ENCODE measurements around the gene CRABP2. TPM values are rescaled to one million over a fixed set of nuclear protein-coding genes. Genes with fewer than 3 reads are reported as not detected.

The CRABP2 gene
- total RNA-seq, 1 donor from 2014 or later, result 606 TPM

DNA sequence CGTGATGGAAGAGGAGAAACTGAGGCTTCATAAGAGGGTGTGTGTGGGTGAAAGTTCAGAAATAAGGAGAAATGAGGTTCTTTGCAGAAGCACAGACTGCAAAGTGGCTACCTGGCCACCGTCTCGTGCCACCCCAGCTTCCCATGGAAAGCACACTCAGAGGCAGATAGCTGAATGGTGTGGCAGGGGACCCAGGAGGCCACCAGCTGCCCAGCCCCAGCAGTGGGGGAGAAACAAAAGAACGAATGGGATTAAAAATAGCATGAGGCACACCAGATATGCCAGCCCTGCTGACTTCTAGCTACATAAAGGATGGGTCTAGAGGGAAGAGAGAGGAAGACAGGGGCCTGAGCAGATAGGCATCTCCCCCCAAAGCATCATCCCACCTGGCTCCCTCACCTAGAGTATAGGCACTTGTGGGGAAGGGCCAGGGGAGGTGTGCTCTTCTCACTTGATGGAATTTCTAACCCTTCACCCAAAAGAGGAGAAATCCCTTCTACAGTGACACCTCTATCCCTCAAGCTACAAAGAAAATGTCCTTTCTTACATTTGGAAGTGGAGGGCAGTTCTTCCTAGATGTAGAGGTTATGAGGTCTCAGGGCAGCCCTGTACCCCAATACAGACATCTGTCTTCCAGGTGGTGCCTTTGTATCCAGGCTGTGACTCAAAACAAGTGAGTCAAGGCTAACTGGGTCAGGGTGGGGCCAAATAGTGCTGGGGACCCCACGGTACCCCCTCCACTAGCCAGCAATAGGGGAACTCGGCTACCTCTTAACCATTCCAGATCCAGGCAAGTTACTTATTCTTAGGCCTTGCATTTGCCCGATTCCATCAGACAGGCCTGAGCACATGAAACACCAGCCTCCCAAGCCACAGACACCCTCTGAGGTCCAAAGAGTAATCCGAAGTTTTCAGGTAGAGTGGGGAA is 42.6 kb upstream of the CRABP2 start:
- H3K4me3 Mint-ChIP-seq, result peak overlapping the region; percentile 94
- TF ChIP-seq, protein P1, sequence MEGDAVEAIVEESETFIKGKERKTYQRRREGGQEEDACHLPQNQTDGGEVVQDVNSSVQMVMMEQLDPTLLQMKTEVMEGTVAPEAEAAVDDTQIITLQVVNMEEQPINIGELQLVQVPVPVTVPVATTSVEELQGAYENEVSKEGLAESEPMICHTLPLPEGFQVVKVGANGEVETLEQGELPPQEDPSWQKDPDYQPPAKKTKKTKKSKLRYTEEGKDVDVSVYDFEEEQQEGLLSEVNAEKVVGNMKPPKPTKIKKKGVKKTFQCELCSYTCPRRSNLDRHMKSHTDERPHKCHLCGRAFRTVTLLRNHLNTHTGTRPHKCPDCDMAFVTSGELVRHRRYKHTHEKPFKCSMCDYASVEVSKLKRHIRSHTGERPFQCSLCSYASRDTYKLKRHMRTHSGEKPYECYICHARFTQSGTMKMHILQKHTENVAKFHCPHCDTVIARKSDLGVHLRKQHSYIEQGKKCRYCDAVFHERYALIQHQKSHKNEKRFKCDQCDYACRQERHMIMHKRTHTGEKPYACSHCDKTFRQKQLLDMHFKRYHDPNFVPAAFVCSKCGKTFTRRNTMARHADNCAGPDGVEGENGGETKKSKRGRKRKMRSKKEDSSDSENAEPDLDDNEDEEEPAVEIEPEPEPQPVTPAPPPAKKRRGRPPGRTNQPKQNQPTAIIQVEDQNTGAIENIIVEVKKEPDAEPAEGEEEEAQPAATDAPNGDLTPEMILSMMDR (conservative IDR thresholded peaks at IDR 0.05), result no peak
- H3K4me1 Mint-ChIP-seq, result peaks cover 62% of the 10 kb centered on the region
- no peak for DNase-seq (ENCODE audit: low read depth, low spot score)
- peaks cover 8% of the 10 kb centered on the region for H3K36me3 Mint-ChIP-seq (ENCODE audit: low read depth)
- no peaks in the 10 kb centered on the region for H3K27me3 Mint-ChIP-seq (ENCODE audit: low read depth)
- no peaks in the 10 kb centered on the region for H3K9me3 Mint-ChIP-seq
- H3K27ac Mint-ChIP-seq (ENCODE audit: unreplicated experiment), result peak overlapping the region; percentile 97

DNA sequence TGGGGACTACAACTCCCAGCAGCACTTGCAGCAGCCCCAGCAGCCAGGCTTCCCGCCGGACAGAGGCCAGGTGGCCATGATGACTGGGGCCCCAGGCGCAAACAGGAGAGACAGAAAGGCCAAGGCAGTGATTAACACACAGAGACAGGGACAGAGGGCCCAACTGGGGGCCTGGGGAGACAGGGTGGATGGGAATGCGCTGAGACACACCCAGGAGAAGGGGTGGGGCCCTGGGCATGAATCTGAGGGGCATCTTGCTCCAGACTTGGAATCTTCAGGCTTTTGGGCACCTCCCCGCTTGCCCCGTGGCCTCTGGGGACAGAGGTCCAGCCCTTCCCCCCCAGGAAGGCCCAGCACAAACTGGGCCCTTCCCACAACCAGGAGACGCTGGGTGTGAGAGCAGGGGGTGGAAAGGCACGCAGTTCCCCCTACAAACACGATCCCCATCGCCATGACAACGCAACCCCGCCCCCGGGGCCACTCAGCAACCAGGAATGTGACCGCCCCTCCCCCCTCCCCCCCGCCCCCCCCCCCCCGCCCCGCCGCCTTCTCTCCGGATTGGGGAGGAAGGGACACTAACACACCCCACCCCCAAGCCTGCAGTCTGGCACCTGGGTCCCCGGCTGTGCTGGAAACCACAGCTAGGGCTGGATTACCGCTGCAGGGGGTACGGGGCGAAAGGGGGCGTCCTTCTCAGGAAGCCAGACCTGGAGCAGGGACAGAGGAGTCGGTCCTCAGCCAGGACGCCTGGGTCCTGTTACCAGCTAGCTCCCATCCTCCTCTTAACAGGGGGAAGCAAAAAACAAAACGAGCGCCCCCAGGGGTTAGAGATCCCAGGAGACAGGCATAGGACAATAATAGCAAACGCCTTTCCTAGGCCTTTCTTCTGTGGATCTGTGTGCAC is 41.6 kb upstream of the CRABP2 start:
- H3K4me3 Mint-ChIP-seq, result peak overlapping the region; percentile 95
- H3K27ac Mint-ChIP-seq (ENCODE audit: unreplicated experiment), result peak overlapping the region; percentile 100
- DNase-seq (ENCODE audit: low read depth, low spot score), result peak; percentile 74
- peaks cover 8% of the 10 kb centered on the region for H3K36me3 Mint-ChIP-seq (ENCODE audit: low read depth)
- no peaks in the 10 kb centered on the region for H3K27me3 Mint-ChIP-seq (ENCODE audit: low read depth)
- TF ChIP-seq, protein P1 (conservative IDR thresholded peaks at IDR 0.05), result peak; percentile 46
- peaks cover 56% of the 10 kb centered on the region for H3K4me1 Mint-ChIP-seq
- H3K9me3 Mint-ChIP-seq, result no peaks in the 10 kb centered on the region

DNA sequence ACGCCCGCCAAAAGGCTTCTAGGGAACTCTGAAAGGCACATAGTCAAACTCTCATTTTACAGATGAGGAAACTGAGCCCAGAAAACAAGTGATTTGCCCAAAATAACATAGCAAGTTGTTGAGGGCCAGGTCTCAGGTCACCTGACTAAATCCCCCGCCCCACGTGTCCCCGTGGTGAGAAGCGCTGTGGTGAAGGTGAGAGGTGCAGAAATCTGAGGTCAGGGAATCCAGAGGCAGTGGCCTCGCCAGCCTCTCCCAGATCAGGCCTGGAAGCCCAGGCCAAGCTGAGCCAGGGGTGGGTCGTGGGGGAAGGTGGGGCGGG is 41.0 kb upstream of the CRABP2 start:
- Mint-ChIP-seq H3K36me3 (ENCODE audit: low read depth) (peaks cover 8% of the 10 kb centered on the region), H3K4me3 (peak overlapping the region; percentile 95), H3K27me3 (ENCODE audit: low read depth) (no peaks in the 10 kb centered on the region), H3K27ac (ENCODE audit: unreplicated experiment) (peak overlapping the region; percentile 100), H3K4me1 (peaks cover 60% of the 10 kb centered on the region), H3K9me3 (no peaks in the 10 kb centered on the region)
- no peak for DNase-seq (ENCODE audit: low read depth, low spot score)
- TF ChIP-seq, protein P1 (conservative IDR thresholded peaks at IDR 0.05), result no peak

DNA sequence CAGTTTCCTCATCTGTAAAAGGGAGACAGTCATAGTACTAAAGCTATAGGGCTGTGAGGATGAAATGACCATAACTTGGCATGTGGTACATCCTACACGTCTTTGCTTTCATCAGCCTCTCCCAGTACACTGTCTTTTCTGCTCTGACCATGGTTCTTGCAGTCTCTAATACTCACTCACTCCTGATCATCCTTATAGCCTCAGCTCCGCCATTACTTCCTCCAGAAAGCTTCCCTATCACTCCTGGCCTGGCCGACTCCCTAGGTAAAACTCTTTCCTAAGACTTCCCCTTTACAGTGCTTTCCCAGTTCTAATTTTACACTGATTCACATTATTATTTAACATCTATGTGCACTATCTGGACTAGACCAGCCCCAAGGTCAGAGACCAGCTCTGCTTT is 40.5 kb upstream of the CRABP2 start:
- peaks cover 65% of the 10 kb centered on the region for H3K4me1 Mint-ChIP-seq
- H3K36me3 Mint-ChIP-seq (ENCODE audit: low read depth), result peaks cover 10% of the 10 kb centered on the region
- no peaks in the 10 kb centered on the region for H3K27me3 Mint-ChIP-seq (ENCODE audit: low read depth)

More for the DNA sequence above, 40.5 kb upstream of the CRABP2 start:
- H3K4me3 Mint-ChIP-seq, result peak overlapping the region; percentile 95
- TF ChIP-seq, protein P1 (conservative IDR thresholded peaks at IDR 0.05), result no peak
- no peaks in the 10 kb centered on the region for H3K9me3 Mint-ChIP-seq
- DNase-seq (ENCODE audit: low read depth, low spot score), result no peak
- peak overlapping the region; percentile 81 for H3K27ac Mint-ChIP-seq (ENCODE audit: unreplicated experiment)
